ENCODE measurements around the gene PTGER1.
A peak's percentile ranks its signal among the peaks of the same experiment; 100 is the strongest.
"Not testable (repeated sequence)": the region's sequence is repeated elsewhere in the genome, so short reads cannot be mapped to it uniquely, and the experiment has no call there.

PTGER1 gene, protein sequence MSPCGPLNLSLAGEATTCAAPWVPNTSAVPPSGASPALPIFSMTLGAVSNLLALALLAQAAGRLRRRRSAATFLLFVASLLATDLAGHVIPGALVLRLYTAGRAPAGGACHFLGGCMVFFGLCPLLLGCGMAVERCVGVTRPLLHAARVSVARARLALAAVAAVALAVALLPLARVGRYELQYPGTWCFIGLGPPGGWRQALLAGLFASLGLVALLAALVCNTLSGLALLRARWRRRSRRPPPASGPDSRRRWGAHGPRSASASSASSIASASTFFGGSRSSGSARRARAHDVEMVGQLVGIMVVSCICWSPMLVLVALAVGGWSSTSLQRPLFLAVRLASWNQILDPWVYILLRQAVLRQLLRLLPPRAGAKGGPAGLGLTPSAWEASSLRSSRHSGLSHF

GRCh38 chr19:14475251-14476073 is at the start of gene PTGER1:
PTGER1 (minus strand) TSS chr19:14475354; CDS start chr19:14474320, 1,034 bp downstream.
- peak; percentile 17 for DNase-seq (ENCODE audit: low spot score)

GRCh38 chr19:14520543-14520942 is 45.4 kb upstream of the PTGER1 start:
- no peak for DNase-seq (ENCODE audit: low spot score)

DNA sequence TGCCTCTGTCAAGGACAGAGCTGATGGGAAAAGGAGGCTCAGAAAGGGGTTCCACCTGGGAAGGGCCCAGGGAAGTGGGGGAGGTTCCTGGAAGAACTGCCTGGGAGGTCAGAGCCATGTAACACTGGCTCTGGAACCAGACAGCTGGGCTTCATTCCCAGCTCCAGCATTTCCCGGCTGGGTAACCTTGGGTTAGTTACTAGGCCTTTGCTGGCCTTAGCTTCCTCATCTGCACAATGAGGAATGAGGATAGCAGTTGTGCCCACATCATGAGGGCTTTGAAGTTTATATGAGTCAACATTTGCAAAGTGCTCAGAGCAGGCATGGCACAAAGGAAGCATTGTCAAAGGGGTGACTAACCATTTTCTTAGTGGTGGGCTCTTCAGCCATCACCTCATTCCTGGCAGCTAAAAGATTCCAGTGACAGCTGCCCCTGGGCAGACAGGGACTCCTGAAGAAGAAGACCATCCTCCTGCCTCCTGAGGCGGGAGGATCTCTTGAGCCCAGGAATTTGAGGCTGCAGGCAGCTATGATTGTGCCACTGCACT is 44.8 kb upstream of the PTGER1 start:
- no peak for DNase-seq (ENCODE audit: low spot score)

DNA sequence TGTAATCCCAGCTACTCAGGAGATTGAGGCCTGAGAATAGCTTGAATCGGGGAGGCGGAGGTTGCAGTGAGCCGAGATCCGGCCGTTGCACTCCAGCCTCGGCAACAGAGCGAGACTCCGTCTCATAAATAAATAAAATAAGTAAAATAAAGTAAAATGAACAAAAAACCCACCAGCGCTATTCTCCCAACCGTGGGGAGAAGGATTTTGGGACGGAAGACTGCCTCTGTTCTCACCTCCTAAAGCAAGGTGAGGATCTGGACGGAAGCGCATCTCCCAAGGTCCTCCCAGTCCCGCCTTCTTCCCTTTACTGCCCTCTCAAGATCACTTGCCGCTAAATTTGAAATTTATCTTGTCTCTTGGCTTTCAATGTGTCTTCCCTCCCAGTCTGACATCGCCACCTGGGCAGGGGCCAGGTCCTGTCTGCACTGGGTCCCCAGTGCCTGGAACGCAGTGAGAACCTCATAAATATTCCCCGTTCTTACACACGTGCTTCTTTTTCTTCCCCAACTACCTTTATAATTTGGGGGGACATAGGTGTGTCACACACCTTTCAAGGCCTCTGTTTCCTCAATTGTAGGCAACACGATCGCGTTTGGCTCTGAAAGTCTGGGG is 44.2 kb upstream of the PTGER1 start:
- no peak for DNase-seq (ENCODE audit: low spot score)

- peak; percentile 70 for DNase-seq (ENCODE audit: low spot score)
Measured at GRCh38 chr19:14517840-14518505, 42.8 kb upstream of the PTGER1 start, which contains the start of gene DNAJB1. DNAJB1 (minus strand) TSS chr19:14518397; CDS start chr19:14518349, 48 bp downstream.

DNA sequence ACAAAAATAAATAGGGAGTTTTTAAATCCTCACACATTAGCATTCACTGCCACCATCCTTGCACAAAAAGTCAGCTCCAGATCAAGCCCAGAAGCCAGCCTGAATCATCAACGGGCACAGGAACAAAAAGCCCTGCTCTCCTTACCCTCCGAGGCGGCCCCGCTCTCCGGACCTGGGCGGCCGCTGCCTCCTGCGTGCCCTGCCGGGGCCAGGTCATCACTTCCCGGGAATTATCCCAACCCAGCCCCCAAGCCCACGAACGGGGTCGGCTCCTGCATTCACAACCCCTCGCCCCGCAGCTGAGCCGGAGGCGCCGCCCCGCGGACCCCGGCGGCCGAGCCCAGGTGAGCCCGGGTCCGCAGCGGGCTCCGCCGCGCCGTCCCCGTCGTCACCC is 42.3 kb upstream of the PTGER1 start:
- no peak for DNase-seq (ENCODE audit: low spot score)

DNA sequence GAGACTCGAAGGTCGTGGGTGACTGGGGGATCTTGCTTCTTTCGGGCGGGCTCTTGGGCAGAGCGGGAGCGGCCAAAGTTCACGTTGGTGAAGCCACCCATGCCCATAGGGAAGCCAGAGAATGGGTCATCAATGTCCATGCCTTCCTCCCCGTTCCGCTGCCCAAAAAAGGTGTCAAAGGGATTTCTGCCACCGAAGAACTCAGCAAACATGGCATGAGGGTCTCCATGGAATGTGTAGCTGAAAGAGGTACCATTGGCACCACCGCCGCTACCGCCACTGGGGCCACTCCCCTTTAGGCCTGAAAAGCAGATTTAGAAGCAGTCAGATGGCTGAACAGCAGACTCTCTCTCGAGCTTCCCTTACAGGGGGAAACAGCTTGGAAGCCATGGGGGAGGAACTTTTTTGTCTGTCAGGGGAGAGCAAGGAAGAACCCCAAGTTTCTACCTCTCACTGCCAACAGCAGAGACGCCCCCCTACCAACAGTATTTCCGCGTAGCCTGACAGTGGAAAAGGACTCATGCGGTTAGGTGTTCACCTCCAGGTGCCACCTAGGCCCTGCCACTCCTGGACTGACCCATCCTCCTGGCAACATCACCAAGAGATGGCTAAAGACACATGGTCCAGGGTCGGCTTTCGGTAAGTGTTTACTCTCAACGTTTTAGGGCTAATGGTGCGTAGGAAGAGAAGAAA is 41.7 kb upstream of the PTGER1 start:
- no peak for DNase-seq (ENCODE audit: low spot score)

- no peak for DNase-seq (ENCODE audit: low spot score)
Measured at GRCh38 chr19:14516048-14516534, 40.9 kb upstream of the PTGER1 start.

- no peak for DNase-seq (ENCODE audit: low spot score)
Measured at GRCh38 chr19:14515501-14516047, 40.4 kb upstream of the PTGER1 start.

GRCh38 chr19:14514215-14514863 is 39.2 kb upstream of the PTGER1 start:
- no peak for DNase-seq (ENCODE audit: low spot score)

- no peak for DNase-seq (ENCODE audit: low spot score)
Measured at GRCh38 chr19:14512406-14512961, 37.3 kb upstream of the PTGER1 start.

GRCh38 chr19:14511229-14511593 is 36.1 kb upstream of the PTGER1 start:
- no peak for DNase-seq (ENCODE audit: low spot score)

GRCh38 chr19:14510311-14511228 is 35.4 kb upstream of the PTGER1 start:
- DNase-seq (ENCODE audit: low spot score): no peak

DNA sequence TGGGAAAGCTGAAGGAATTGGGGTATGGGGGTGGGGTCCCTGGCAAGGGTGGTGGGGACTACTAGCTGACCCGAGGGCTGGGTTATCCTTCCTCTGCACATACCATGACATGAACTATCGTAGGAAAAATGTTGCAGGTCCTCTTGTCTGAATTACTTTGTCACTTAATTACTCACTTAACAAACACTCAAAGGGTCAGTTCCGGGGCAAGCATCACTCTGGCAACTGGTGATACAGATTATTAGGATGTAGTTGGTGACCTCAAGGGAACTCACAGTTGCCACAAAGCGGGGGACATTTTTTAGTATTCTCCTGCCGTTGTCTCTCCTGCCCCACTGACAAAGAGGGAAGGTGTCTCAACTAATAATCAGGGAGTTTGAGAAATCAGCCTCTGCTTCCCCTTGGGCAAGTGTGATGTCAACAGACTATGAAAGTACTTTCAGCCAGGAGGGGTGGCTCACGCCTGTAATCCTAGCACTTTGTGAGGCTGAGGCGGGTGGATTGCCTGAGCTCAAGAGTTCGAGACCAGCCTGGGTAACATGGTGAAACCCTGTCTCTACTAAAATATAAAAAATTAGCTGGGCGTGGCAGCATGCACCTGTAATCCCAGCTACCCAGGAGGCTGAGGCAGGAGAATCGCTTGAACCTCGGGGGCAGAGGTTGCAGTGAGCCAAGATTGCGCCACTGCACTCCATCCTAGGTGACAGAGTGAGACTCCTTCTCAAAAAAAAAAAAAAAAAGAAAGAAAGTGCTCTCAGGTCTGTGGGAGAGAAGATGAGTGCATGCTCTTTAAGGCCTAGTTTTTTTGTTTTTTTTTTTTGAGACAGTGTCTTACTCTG is 32.8 kb upstream of the PTGER1 start:
- DNase-seq (ENCODE audit: low spot score): no peak

GRCh38 chr19:14505488-14506239 is 30.5 kb upstream of the PTGER1 start:
- DNase-seq (ENCODE audit: low spot score): peak; percentile 74

- not testable (repeated sequence) for DNase-seq (ENCODE audit: low spot score)
Measured at GRCh38 chr19:14504575-14504974, 29.4 kb upstream of the PTGER1 start.

GRCh38 chr19:14503285-14503684 is 28.1 kb upstream of the PTGER1 start:
- DNase-seq (ENCODE audit: low spot score): no peak

All from activated CD4-positive, alpha-beta T cell treated with anti-CD3 and anti-CD28 coated beads, Interleukin-2, Interleukin-4, amounts not matched to agents 100 ng/mL and 50 ng/mL, durations not matched to agents 16 hours and 8 hours (primary cell).